Kidney tubule cell (primary cell): ENCODE results near the gene ABCB7.
A peak's percentile ranks its signal among the peaks of the same experiment; 100 is the strongest.
"Not testable (repeated sequence)": the region's sequence is repeated elsewhere in the genome, so short reads cannot be mapped to it uniquely, and the experiment has no call there.

Experiments used
- DNase-seq: peaks from one replicate; pipeline ENCODE4 v3.0.0-alpha.2; 2018; ENCODE audit warnings: low spot score

ABCB7 gene

DNA sequence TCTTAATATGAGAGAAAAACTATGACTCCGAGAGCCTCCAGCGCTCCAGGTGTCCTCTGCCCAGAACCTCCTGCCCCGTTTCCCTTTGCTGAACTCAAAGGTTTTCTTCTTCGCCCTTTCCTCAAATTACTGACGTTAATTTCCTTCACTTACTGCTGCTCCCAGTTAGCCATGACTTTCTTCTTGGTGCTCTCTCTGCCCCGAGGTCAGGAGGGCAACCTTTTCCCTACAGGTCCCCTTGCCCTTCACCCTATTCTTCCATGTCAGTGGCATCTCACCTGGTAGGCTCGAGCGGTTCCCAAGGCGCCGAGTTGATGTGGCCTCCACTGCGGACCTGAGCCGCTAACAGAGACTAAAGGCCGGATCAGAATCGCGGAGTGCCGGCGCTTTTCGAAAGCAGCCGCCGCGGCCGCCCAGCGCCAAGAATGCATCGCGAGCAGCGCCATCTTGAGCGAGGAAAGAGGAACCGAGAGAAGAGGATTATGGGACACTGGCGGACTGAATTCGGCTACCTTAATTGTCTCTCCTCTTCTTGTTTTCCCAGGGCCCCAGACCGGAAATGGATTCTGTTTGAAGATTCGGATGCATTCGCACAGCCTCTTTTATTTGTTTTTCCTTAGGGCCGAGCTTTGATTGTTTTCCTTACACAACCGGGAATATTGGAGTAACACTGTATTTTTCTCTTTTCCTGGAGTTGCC, at the start of gene ABCB7:
TSS of gene ABCB7 (minus strand) at position 457 of the 699 bp plus-strand sequence. CDS start at position 446, 11 bp downstream.
- DNase-seq: peak; percentile 70

DNA sequence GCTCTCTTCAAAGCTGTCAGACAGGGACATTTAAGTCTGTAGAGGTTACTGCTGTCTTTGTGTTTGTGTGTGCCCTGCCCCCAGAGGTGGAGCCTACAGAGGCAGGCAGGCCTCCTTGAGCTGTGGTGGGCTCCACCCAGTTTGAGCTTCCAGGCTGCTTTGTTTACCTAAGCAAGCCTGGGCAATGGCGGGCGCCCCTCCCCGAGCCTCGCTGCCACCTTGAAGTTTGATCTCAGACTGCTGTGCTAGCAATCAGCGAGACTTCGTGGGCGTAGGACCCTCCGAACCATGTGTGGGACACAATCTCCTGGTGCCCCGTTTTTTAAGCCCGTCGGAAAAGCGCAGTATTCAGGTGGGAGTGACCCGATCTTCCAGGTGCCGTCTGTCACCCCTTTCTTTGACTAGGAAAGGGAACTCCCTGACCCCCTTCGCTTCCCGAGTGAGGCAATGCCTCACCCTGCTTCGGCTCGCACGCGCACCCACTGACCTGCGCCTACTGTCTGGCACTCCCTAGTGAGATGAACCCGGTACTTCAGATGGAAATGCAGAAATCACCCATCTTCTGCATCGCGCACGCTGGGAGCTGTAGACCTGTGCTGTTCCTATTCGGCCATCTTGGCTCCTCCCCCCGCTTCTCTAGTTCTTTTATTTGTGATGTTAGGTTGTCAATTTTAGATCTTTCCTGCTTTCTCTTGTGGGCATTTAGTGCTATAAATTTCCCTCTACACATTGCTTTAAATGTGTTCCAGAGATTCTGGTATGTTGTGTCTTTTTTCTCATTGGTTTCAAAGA, 32.5 kb upstream of the ABCB7 start:
- DNase-seq: not testable (repeated sequence)

DNA sequence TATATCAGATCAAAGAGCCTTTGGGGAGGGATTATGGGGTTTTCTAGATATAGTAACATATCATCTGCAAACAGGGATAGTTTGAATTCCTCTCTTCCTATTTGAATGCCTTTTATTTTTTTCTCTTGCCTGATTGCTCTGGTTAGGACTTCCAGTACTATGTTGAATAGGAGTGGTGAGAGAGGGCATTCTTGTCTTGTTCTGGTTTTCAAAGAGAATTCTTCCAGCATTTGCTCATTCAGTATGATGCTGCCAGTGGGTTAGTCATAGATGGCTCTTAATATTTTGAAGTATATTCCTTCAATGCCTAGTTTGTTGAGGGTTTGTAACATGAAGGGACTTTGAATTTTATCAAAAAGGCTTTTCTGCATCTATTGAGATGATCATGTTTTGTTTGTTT, 25.6 kb upstream of the ABCB7 start:
- peak; percentile 41 for DNase-seq

DNA sequence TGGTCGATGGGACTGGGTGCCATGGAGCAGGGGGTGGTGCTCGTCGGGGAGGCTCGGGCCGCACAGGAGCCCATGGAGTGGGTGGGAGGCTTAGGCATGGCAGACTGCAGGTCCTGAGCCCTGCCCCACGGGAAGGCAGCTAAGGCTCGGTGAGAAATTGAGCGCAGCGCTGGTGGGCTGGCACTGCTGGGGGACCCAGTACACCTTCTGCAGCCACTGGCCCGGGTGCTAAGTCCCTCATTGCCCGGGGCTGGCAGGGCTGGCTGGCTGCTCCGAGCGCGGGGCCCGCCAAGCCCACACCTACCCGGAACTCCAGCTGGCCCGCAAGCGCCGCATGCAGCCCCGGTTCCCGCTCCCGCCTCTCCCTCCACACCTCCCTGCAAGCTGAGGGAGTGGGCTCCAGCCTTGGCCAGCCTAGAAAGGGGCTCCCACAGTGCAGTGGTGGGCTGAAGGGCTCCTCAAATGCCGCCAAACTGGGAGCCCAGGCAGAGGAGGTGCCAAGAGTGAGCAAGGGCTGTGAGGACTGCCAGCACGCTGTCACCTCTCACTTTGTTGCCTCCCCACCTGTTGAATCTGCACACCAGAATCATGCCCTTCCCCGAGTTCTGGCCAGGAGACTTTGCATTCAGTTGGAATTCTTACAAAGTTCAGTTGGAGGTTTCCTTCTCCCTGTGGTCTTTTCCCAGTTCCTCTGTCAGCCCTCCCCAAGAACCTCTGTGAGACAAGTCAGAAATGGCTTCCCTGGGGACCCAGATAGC, 23.6 kb upstream of the ABCB7 start:
- DNase-seq: not testable (repeated sequence)

DNA sequence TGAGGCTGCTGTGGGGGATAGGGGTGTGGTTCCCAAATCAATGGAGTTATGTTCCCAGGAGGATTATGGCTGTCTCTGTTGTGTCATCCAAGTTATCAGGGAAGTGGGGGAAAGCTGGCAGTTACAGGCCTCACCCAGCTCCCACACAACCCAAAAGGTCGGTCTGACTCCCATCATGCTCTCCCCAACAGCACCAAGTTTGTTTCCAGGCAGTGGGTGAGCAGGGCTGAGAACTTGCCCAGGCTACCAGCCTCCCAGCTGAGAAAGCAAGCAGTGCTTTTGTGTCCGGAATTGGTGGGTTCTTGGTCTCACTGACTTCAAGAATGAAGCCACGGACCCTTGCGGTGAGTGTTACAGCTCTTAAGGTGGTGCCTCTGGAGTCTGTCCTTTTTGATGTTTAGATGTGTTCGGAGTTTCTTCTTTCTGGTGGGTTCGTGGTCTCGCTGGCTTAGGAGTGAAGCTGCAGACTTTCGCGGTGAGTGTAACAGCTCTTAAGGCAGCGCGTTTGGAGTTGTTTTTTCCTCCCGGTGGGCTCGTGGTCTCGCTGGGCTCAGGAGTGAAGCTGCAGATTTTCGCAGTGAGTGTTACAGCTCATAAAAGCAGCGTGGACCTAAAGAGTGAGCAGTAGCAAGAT, 16.3 kb upstream of the ABCB7 start:
- DNase-seq: not testable (repeated sequence)

DNA sequence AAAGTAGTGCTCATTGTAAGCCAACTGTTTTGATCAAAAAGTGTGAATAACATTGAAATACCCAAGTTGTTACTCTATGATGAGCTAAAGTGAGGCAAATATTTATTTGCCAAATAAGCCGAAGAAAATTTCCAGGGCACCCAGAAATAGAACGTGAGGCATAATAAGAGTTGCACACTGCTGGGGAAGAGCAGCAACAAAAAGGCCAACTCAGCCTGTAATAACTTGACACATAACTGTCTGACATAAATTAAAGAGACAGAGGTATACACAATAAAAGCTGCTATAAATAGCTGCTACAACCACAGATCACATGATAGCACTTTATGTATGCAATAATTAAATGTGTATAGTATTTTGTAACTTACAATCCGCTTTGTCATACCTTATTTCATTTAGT, 2.0 kb upstream of the ABCB7 start:
- no peak for DNase-seq

DNA sequence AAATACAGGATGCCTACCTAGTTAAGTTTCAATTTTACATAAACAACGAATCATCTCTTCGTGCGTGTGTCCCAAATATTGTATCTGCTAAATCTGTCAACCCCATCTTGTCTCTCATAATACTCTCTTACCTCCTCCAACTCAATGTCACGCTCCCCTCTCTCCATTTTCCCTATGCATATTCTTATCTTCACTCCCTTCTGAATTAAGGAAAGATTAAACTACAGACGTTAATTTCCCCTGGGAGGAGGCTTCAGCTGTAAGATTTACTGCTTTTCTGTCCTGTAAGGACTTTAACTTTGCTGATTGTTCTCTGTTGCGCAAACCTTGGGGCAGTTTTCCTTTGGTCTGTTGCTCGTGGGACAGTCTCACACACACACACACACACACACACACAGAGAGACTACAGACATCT, 455 bp upstream of the ABCB7 start:
- peak; percentile 24 for DNase-seq

DNA sequence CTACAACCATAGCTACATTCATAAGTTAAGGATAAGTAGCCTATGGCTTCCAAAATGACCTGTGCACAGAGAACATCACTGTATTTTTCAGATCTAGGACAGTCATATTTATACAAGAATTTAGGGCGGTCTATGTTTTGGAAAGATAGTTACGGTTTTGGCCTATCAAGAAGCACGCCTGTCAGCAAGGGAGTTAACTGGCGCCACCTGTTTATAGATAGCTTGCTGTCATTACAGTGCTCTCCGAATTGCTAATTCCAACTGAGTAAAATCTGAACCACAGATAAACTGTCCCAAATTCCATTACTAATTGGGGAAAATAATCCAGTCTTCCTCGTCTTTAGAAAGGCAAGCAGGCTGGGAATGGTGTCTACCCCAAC, 646 bp downstream of the ABCB7 start:
- DNase-seq: no peak

DNA sequence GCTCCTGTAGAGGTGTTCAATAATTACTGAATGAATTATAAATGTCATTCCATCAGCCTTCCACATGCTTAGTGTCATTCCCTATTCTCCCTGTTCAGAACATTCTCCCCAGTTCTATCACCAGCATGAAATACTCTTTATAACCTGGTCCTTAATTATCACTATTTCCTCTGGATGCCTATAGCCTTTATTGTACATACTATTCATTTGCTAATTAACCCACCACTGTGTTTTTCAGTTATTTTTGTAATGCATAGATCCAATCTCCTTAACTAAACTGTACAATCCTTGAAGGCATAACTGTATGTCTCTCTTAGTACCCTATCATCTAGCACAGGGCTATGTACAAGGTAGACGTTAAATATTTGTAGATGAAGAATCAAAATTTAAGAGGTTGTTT, 1.2 kb downstream of the ABCB7 start:
- DNase-seq: no peak

DNA sequence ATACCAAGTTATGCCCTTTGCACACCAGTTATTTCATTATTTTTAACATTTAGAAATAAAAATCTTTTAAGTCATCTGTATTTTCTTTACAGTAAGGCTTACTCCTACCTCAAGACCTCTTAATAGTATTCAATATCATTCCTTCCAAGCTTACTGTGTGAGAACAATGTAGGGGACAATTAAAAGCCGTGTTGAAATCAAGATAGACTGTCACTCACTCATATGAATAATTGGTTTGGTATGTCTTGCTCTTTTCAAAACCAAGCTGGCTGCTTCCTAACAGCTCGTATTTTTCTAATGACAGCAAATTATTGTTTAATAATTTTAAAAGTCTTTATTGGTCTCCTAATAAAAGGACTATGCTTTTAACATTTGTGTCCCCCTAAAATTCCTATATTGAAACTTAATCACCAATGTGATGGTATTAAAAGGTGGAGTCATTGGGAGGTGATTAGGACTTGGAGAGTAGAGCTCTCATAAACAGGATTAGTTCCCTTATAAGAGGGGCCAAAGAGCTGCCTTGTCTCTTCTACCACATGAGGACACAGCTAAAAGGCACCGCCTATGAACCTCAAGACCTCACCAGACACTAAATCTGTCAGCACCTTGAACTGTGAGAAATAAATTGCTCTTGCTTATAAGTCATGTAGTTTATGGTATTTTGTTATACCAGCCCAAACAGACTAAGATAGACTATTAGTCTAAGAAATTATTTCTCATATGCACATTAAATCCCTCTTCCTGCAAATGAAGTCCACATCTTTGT, 4.1 kb downstream of the ABCB7 start:
- DNase-seq: peak; percentile 22

DNA sequence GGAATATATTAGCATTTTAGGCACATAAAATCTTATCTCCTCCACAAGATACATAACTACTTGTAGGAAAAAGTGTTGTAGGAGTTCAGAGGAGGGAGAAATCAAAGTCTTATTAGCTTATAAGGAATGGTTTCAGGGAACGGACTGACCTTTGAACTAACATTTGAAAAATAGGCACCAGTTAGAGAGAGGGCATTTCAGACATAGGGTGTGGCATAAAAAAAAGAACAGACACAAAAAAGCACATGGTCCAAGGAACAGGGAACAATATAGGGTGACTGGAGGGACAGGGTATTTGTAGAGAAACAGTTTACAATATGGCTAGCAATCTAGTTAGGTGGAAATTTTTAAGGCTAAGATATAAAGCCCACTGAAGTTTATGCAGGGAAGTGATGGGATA, 6.4 kb downstream of the ABCB7 start:
- no peak for DNase-seq

DNA sequence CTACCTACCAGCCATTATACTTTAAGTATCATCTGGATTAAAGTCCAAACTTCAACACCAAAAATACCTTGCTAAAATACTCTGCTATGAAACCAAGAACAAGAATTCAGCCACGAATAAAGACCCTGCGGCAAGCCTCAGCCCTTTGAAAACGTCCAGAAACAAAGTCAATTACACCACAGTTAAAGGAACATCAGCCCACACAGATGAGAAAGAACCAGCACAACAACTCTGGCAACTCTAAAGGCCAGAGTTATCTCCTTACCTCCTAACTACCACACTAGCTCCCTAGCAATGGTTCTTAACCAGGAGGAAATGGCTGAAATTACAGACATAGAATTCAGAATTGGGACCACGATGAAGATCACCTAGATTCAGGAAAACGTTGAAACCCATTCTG, 23.4 kb downstream of the ABCB7 start:
- DNase-seq: no peak

DNA sequence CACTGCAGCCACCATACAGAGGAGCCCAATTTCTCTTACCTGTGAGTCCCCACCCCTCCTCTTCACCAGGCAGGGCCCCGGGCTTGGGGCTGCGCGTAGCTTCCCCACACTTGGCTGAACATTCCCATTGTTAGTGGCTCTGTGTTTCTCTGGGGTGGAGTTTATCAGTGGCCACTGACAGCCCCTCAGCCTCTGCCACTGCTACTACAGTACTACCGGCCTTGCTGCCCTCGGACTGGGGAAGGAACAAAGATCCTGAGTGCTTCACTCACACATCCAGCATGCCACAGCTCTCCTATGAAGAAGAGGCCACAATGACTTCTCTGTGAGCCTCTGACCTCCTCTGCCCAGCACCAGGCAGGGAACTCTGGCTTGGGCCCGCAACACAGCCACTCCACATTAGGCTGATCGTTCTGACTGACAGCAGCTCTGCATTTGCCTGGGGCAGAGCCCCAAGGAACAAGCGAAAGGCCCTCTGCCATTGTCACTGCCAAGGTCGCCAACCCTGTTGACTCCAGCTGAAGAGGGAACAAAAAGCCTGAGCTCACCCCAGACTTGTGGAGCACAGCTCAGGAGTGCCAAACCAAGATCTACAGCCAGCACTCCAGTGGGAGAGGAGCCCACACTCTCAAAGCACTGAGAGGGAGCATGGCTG, 24.0 kb downstream of the ABCB7 start:
- DNase-seq: no peak

DNA sequence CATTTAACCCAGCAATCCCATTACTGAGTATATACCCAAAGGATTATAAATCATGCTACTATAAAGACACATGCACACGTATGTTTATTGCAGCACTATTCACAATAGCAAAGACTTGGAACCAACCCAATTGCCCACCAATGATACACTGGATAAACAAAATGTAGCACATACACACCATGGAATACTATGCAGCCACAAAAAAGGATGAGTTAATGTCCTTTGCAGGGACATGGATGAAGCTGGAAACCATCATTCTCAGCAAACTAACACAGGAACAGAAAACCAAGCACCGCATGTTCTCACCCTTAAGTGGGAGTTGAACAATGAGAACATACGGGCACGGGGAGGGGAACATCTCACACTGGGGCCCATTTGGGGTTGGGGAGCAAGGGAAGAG, 27.0 kb downstream of the ABCB7 start:
- not testable (repeated sequence) for DNase-seq

DNA sequence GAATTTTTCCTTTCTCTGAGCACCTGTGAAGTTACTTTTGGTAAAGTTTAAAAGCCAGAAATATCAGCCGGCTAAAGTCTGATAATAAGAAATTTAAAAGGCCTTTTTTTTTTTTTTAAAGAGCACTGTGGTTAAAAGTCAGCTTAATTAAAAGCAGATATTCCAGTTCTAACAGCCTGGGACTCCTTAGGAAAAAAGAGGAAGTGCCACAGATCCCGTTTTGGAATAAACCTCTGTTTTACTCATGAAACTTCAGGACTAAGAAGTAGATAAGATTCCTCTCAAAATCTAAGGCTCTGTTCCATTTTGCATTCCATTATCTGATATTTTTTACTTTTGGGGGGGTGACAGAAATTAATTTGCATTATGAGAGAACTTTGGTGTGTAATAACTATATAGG, 37.8 kb downstream of the ABCB7 start:
- DNase-seq: no peak

DNA sequence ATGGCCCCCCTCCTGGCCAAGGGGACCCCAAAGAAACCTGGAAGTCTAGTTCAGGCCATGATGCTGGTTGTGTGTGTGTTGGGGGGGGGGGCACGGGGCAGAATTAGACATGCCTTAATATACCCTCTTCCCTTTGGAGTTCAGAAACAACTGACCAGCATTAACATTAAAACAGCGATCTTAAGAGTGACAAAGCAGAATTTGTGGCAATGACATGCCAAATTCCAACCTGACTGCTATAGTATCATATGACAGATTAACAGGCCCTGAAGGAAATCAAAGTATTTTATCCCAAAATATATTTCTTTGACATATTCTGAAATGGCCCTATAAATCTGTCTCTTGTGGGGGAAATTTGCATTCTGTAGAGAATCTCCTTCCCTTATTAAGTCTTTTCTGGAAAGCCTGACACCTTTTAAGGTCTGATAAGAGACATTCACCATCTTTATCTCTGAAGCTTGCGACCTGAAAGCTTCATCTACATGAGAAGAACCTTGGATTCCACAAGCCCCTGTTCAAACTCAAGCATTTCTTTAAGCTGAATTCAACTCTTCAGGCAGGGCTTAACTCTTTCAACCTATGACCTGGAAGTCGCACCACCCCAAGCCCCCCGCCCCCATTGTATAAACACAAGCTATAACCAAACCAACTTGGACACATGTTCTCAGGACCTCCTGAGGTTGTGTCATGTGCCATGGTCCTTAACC, 40.2 kb downstream of the ABCB7 start:
- DNase-seq: no peak

DNA sequence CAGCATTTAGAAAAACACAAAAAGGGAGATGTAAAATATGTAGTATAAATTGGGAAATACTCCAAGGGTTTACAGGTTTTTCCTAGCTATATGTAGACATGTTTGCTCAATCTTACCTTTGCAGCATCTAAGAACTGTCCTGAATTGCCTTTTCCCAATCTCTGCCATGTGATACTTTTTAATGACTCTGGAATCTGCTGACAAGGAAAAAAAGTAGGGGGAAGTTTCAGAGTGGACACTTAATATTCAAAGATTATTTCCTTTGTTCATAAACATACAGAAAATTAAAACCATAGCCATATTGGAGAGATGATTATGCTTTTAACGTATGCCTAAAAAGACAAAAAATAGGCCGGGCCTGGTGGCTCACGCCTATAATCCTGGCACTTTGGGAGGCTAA, 41.4 kb downstream of the ABCB7 start:
- no peak for DNase-seq

DNA sequence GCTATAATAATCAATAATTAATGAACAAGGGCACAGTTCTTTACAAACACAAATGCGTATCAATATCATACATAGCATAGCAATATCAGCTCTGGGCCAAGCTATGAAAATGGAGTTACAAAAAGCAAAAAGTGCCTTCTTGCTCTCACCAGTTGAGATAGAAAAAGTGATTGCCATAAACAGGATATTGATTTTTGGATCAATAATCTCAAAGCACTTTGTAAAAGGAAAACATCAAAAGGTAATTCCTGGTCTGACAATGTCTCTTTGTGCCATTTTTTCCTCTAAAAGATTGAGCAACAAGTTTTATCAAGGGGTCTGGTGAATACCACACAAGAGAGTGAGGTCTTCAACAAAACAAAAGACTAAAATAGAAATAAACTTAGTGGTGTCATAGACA, 42.4 kb downstream of the ABCB7 start:
- DNase-seq: no peak

DNA sequence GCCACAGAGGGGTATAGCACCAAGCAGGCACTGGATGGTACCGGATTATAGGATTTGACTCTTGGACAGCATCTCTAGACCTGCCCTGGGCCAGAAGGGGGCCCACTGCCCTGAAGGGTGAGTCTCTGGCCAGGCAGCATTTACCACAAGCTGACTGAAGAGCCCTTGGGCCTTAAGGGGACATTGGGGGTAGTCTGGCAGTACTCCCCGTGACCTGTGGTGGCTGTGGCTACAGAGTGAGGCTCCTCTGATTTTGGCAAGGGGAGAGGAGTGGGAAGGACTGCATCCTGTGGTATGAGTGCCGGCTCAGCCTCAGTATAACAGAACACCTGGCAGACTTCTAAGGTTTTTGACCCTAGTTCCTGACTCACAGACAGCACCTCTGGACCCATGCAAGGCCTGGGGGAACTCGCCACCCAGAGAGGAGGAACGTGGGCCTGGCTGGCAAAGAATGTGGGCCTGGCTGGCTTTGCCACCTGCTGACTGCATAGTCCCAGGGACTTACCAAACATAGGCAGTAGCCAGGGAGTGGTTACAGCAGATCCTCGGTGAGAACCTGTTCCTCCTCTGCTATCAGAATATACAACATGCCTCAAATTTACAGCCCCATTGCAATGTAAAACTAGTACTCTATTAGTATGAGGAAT, 48.1 kb downstream of the ABCB7 start:
- DNase-seq: peak; percentile 2

DNA sequence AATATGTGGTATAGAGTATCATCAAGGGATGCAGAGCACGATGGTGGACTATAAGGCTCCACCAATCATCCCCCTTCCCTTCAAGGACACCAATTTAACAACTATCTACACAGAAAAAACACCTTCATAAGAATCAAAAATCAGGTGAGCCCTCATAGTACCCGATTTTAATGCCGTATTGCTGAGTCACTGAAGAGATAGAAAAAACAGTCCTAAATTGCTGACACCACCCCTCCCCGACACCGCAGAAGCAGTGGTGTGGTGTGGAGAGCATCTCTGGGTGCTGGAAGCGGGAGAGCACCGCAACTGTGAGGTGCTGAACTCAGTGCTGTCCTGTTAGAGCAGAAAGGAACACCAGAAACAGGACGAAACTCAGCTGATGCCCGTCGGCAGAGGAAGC, 49.3 kb downstream of the ABCB7 start:
- no peak for DNase-seq
